Measurements from ENCODE around the gene BLOC1S4.
"Not testable (repeated sequence)": the region's sequence is repeated elsewhere in the genome, so short reads cannot be mapped to it uniquely, and the experiment has no call there.

The BLOC1S4 gene

DNA sequence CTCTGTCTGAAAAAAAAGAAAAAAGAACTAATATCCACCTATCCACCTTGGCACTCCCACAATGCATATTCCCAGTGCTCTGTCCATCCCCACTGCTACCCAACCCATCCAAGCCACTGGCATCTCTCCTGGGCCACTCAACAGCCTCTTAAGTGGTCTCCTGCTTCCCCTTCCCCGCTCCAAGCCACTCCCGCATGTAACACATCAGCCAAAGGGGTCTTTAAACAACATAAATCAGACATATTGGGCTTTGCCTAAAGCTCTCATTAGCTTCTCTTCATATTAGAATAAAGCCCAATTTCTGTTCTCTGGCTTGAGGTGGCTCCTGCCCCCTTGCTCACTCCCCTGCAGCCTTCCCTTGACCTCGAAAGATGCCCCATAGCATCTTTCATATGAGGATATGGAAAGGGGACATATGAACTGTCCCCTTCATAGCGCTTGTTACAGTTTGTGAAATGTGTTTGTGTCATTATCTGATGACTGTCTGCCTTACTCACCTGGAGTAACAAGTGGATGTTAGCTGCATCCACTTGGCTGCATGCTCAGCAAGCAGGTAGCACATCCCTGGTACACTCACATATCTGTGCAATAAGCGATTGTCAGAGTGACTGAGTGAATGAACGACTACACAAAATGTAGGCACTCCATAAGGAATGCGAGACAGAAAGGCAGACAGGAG lies 3.1 kb downstream of the BLOC1S4 start:
- H3K36me3 ChIP-seq (ENCODE audit: control insufficient read depth in 1 of 2, insufficient read depth in 2 of 2, low read length in 2 of 2): no peaks in the 10 kb centered on the region
- no peak overlapping the region for H3K4me3 ChIP-seq (ENCODE audit: low read depth in 1 of 2, low read length in 2 of 2)
- no peaks in the 10 kb centered on the region for H3K27me3 ChIP-seq (ENCODE audit: control insufficient read depth in 1 of 2, insufficient read depth in 2 of 2, low read length in 2 of 2)
- no peaks in the 10 kb centered on the region for H3K9me3 ChIP-seq (ENCODE audit: control insufficient read depth in 1 of 2, low read length in 2 of 2)
- no peak overlapping the region for H3K27ac ChIP-seq (ENCODE audit: low read depth, low read length)
- no peak overlapping the region for H3K9ac ChIP-seq (ENCODE audit: low read depth in 1 of 2, low read length in 2 of 2)
- peaks cover 4 to 23% of the 10 kb centered on the region in 2 donors for H3K4me1 ChIP-seq (ENCODE audit: control insufficient read depth in 1 of 2, insufficient read depth in 2 of 2, low read length in 2 of 2)

DNA sequence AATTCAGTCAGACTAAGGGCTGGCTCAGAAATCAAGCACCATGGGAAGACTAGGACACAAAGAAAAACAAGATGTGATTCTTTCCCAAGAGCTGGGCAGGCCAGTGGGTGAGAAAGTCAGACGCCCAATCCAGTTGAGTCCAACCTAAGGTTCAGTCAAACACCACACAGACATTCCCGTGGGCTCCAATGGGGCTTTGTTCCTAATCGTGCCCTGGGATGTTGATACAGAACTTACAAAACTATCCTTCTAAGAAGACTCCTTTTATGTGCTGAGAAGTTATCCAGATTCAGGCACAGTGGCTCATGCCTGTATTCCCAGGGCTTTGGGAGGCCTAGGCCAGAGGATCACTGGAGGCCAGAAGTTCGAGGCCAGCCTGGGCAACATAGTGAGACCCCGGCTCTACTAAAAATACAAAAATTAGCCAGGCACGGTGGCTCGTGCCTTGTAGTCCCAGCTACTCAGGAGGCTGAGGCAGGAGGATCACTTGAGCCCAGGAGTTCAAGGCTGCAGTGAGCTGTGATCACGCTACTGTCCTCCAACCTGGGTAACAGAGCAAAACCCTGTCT lies 3.7 kb downstream of the BLOC1S4 start:
- no peak overlapping the region for H3K4me3 ChIP-seq (ENCODE audit: low read depth in 1 of 2, low read length in 2 of 2)
- no peak overlapping the region for H3K27ac ChIP-seq (ENCODE audit: low read depth, low read length)
- no peaks in the 10 kb centered on the region for H3K36me3 ChIP-seq (ENCODE audit: control insufficient read depth in 1 of 2, insufficient read depth in 2 of 2, low read length in 2 of 2)
- H3K27me3 ChIP-seq (ENCODE audit: control insufficient read depth in 1 of 2, insufficient read depth in 2 of 2, low read length in 2 of 2): no peaks in the 10 kb centered on the region
- H3K4me1 ChIP-seq (ENCODE audit: control insufficient read depth in 1 of 2, insufficient read depth in 2 of 2, low read length in 2 of 2): peaks cover 4 to 23% of the 10 kb centered on the region in 2 donors
- H3K9me3 ChIP-seq (ENCODE audit: control insufficient read depth in 1 of 2, low read length in 2 of 2): no peaks in the 10 kb centered on the region
- no peak overlapping the region for H3K9ac ChIP-seq (ENCODE audit: low read depth in 1 of 2, low read length in 2 of 2)

DNA sequence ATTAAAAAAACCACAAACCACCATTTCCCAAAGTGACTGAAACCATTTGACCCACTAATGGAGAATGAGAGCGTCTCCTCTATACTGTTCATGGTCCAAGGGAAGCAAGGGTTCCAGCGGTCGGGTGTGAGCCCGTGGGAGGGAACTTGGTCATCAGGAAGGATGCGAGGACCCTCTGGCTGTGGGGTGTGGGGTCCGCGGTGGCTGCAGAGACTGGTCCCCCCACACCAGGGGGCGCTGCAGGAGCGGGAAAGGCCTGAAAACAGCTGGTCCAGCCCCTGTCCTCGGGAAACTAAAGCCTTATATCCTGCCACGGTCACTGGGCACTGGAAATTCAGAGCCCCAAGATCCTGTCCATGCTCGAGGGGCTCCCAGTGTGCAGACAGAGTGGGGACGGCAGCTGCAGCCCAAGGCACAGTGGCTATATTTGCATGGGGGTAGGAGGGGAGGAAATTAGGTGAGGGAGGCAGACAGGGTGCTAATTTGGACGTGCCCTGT lies 4.3 kb downstream of the BLOC1S4 start:
- Histone ChIP-seq H3K27me3 (ENCODE audit: control insufficient read depth in 1 of 2, insufficient read depth in 2 of 2, low read length in 2 of 2) (no peaks in the 10 kb centered on the region), H3K9me3 (ENCODE audit: control insufficient read depth in 1 of 2, low read length in 2 of 2) (no peaks in the 10 kb centered on the region), H3K4me1 (ENCODE audit: control insufficient read depth in 1 of 2, insufficient read depth in 2 of 2, low read length in 2 of 2) (peaks cover 4 to 23% of the 10 kb centered on the region in 2 donors), H3K4me3 (ENCODE audit: low read depth in 1 of 2, low read length in 2 of 2) (no peak overlapping the region), H3K9ac (ENCODE audit: low read depth in 1 of 2, low read length in 2 of 2) (peak overlapping the region in 1 of 2 donors; percentile 58), H3K27ac (ENCODE audit: low read depth, low read length) (no peak overlapping the region), H3K36me3 (ENCODE audit: control insufficient read depth in 1 of 2, insufficient read depth in 2 of 2, low read length in 2 of 2) (no peaks in the 10 kb centered on the region)

DNA sequence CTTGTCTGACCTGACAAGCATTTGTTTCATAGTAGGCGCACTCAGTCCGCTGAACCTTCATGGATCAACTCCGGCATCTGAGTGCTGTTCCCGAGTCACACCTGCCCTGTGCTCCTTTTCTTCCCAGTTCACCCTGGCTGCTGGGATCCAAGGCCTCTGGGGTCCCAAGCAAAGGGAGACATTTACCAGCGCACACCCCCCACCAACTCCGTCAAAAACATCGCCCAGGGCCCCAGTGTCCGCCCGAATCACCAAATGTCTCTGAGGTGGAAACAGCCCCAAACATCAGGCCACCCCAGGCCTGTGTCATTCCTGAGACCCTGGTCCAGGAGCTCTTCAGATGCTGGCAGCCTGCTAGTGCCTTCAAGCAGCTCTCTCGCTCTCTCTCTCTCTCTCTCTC lies 5.1 kb downstream of the BLOC1S4 start:
- Histone ChIP-seq H3K27ac (ENCODE audit: low read depth, low read length) (no peak overlapping the region), H3K27me3 (ENCODE audit: control insufficient read depth in 1 of 2, insufficient read depth in 2 of 2, low read length in 2 of 2) (no peaks in the 10 kb centered on the region), H3K36me3 (ENCODE audit: control insufficient read depth in 1 of 2, insufficient read depth in 2 of 2, low read length in 2 of 2) (no peaks in the 10 kb centered on the region), H3K9ac (ENCODE audit: low read depth in 1 of 2, low read length in 2 of 2) (no peak overlapping the region), H3K4me3 (ENCODE audit: low read depth in 1 of 2, low read length in 2 of 2) (no peak overlapping the region), H3K4me1 (ENCODE audit: control insufficient read depth in 1 of 2, insufficient read depth in 2 of 2, low read length in 2 of 2) (peaks cover 4 to 18% of the 10 kb centered on the region in 2 donors), H3K9me3 (ENCODE audit: control insufficient read depth in 1 of 2, low read length in 2 of 2) (no peaks in the 10 kb centered on the region)

DNA sequence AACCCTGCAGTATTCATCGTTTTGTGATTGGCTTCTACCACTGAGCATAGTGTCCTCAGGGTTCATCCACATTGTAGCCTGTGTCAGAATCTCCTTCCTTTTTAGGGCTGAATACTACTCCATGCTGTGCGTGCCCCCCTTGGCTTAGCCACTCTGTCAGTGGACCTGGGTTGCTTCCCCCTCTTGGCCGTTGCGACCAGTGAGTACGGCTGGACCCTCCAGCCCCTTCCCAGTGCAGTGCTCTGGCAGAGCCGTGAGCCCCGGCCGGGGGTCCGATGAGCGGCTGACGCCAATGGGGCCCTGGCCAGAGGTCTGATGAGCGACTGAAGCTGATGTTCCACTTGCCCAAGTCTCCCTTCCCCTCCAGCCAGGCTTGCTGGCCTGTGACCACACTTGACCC lies 6.9 kb downstream of the BLOC1S4 start:
- no peaks in the 10 kb centered on the region for H3K9me3 ChIP-seq (ENCODE audit: control insufficient read depth in 1 of 2, low read length in 2 of 2)
- no peaks in the 10 kb centered on the region for H3K36me3 ChIP-seq (ENCODE audit: control insufficient read depth in 1 of 2, insufficient read depth in 2 of 2, low read length in 2 of 2)
- no peaks in the 10 kb centered on the region for H3K27me3 ChIP-seq (ENCODE audit: control insufficient read depth in 1 of 2, insufficient read depth in 2 of 2, low read length in 2 of 2)
- H3K9ac ChIP-seq (ENCODE audit: low read depth in 1 of 2, low read length in 2 of 2): no peak overlapping the region
- H3K27ac ChIP-seq (ENCODE audit: low read depth, low read length): no peak overlapping the region
- H3K4me1 ChIP-seq (ENCODE audit: control insufficient read depth in 1 of 2, insufficient read depth in 2 of 2, low read length in 2 of 2): peaks cover 4 to 7% of the 10 kb centered on the region in 2 donors
- H3K4me3 ChIP-seq (ENCODE audit: low read depth in 1 of 2, low read length in 2 of 2): no peak overlapping the region

DNA sequence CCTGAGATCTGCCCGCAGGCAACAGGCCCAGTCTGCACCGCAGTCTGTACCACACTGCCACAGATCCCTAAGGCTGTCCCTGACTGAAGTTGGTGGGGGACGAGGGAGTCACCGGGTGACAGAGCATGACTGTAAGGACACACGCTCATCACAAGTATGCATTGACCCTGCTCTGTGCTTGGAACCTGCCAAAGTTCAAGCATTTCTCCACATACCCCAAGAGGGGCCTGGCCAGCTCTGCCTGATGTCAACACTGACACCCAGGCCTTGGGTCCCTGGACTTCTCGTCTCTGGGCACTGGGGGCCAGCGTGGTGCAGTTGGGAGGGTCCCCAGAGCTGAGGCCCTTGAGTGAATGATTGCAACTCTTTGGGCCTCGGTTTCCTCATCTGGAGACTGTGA lies 7.9 kb downstream of the BLOC1S4 start:
- H3K4me3 ChIP-seq (ENCODE audit: low read depth in 1 of 2, low read length in 2 of 2): no peak overlapping the region
- no peaks in the 10 kb centered on the region for H3K36me3 ChIP-seq (ENCODE audit: control insufficient read depth in 1 of 2, insufficient read depth in 2 of 2, low read length in 2 of 2)
- H3K9me3 ChIP-seq (ENCODE audit: control insufficient read depth in 1 of 2, low read length in 2 of 2): no peaks in the 10 kb centered on the region
- no peak overlapping the region for H3K27ac ChIP-seq (ENCODE audit: low read depth, low read length)
- H3K9ac ChIP-seq (ENCODE audit: low read depth in 1 of 2, low read length in 2 of 2): no peak overlapping the region
- no peaks in the 10 kb centered on the region for H3K27me3 ChIP-seq (ENCODE audit: control insufficient read depth in 1 of 2, insufficient read depth in 2 of 2, low read length in 2 of 2)
- peaks cover 4 to 7% of the 10 kb centered on the region in 2 donors for H3K4me1 ChIP-seq (ENCODE audit: control insufficient read depth in 1 of 2, insufficient read depth in 2 of 2, low read length in 2 of 2)

DNA sequence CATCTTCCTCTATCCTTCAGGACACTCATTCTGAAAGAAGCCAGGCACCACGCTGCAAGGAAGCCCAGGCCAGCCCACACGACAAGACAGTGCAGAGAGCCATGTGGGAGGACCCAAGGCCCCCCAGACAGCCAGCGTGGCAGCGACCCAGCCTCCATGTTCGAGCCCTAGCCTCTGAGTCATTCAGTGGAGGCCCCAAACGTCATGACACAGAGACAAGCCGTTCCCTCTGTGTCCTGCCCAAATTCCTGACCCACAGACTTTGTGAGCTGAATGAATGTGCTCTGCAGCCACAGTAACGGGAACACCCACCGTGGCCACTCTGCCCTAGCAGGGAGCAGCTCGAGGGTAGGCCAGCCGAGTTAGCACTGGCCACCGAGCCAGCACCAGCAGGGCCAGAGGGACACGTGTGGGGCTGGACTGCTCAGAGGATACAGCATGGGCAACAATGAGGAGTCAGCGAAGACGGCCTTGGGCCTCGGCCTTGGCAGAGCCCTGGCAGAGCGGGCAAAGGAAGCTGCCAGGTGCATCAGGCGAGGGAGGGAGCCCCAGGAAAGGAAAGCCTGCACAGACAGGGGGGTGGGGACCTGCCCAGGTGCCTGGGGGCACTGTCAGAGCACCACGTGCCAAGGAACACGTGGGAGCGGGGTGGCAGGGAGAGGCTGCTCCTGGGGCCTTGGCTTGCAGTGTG lies 8.6 kb downstream of the BLOC1S4 start:
- Histone ChIP-seq H3K27me3 (ENCODE audit: control insufficient read depth in 1 of 2, insufficient read depth in 2 of 2, low read length in 2 of 2) (no peaks in the 10 kb centered on the region), H3K4me1 (ENCODE audit: control insufficient read depth in 1 of 2, insufficient read depth in 2 of 2, low read length in 2 of 2) (peaks cover 4 to 7% of the 10 kb centered on the region in 2 donors), H3K27ac (ENCODE audit: low read depth, low read length) (no peak overlapping the region), H3K36me3 (ENCODE audit: control insufficient read depth in 1 of 2, insufficient read depth in 2 of 2, low read length in 2 of 2) (no peaks in the 10 kb centered on the region), H3K9ac (ENCODE audit: low read depth in 1 of 2, low read length in 2 of 2) (no peak overlapping the region), H3K9me3 (ENCODE audit: control insufficient read depth in 1 of 2, low read length in 2 of 2) (no peaks in the 10 kb centered on the region), H3K4me3 (ENCODE audit: low read depth in 1 of 2, low read length in 2 of 2) (no peak overlapping the region)

DNA sequence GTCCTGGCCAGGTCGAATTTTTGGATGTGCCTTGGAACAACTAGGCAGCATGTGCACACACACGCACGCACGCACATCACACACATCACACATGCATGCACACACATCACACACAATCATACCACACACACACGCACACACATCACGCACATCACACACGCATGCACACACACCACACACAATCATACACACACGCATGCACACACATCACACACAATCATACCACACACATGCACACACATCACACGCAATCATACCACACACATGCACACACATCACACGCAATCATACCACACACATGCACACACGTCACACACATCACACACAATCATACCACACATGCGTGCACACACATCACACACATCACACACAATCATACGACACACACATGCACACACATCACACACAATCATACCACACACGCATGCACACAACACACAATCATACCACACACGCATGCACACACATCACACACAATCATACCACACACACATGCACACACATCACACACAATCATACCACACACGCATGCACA lies 9.5 kb downstream of the BLOC1S4 start:
- not testable (repeated sequence) for H3K27me3 ChIP-seq (ENCODE audit: control insufficient read depth in 1 of 2, insufficient read depth in 2 of 2, low read length in 2 of 2); H3K4me1 ChIP-seq (ENCODE audit: control insufficient read depth in 1 of 2, insufficient read depth in 2 of 2, low read length in 2 of 2); H3K9ac ChIP-seq (ENCODE audit: low read depth in 1 of 2, low read length in 2 of 2); H3K27ac ChIP-seq (ENCODE audit: low read depth, low read length); H3K4me3 ChIP-seq (ENCODE audit: low read depth in 1 of 2, low read length in 2 of 2); H3K9me3 ChIP-seq (ENCODE audit: control insufficient read depth in 1 of 2, low read length in 2 of 2); H3K36me3 ChIP-seq (ENCODE audit: control insufficient read depth in 1 of 2, insufficient read depth in 2 of 2, low read length in 2 of 2)

GRCh38 chr4:6727081-6727942 lies 11.3 kb downstream of the BLOC1S4 start:
- Histone ChIP-seq H3K36me3 (ENCODE audit: control insufficient read depth in 1 of 2, insufficient read depth in 2 of 2, low read length in 2 of 2) (no peaks in the 10 kb centered on the region), H3K9me3 (ENCODE audit: control insufficient read depth in 1 of 2, low read length in 2 of 2) (no peaks in the 10 kb centered on the region), H3K9ac (ENCODE audit: low read depth in 1 of 2, low read length in 2 of 2) (no peak overlapping the region), H3K27ac (ENCODE audit: low read depth, low read length) (no peak overlapping the region), H3K27me3 (ENCODE audit: control insufficient read depth in 1 of 2, insufficient read depth in 2 of 2, low read length in 2 of 2) (no peaks in the 10 kb centered on the region), H3K4me3 (ENCODE audit: low read depth in 1 of 2, low read length in 2 of 2) (no peak overlapping the region), H3K4me1 (ENCODE audit: control insufficient read depth in 1 of 2, insufficient read depth in 2 of 2, low read length in 2 of 2) (peaks cover 0 to under 1% of the 10 kb centered on the region in 2 donors)
